ENCODE results near the gene KIF25.

Gene KIF25

GRCh38 chr6:168026925-168027324 lies 29.5 kb downstream of the KIF25 start:
- ChIA-PET POLR2A (no interaction called here), CTCF (no interaction called here)
- TF ChIP-seq CTCF (IDR thresholded peaks at IDR 0.05; ENCODE audit: control extremely low read depth, extremely low read depth, low read depth, missing control alignments), result no peak
- no peak for DNase-seq (ENCODE audit: extremely low spot score)

GRCh38 chr6:168027521-168027920 lies 30.1 kb downstream of the KIF25 start:
- DNase-seq (ENCODE audit: extremely low spot score), result no peak
- no peak for TF ChIP-seq CTCF (IDR thresholded peaks at IDR 0.05; ENCODE audit: control extremely low read depth, extremely low read depth, low read depth, missing control alignments)
- ChIA-PET CTCF (no interaction called here), POLR2A (no interaction called here)

GRCh38 chr6:168028181-168028580 lies 30.7 kb downstream of the KIF25 start:
- no peak for DNase-seq (ENCODE audit: extremely low spot score)
- CTCF ChIA-PET, result interaction anchor here (1.6 kb wide), 1 partner anchor 10 kb away, joined by 3 read pairs; no protein-coding TSS in a partner anchor
- POLR2A ChIA-PET, result no interaction called here
- TF ChIP-seq CTCF (IDR thresholded peaks at IDR 0.05; ENCODE audit: control extremely low read depth, extremely low read depth, low read depth, missing control alignments), result no peak

GRCh38 chr6:168029459-168030217 lies 32.2 kb downstream of the KIF25 start:
- CTCF ChIA-PET, result interaction anchor here (1.6 kb wide), 1 partner anchor 8 kb away, joined by 3 read pairs; no protein-coding TSS in a partner anchor
- no peak for TF ChIP-seq CTCF (IDR thresholded peaks at IDR 0.05; ENCODE audit: control extremely low read depth, extremely low read depth, low read depth, missing control alignments)
- no peak for DNase-seq (ENCODE audit: extremely low spot score)
- POLR2A ChIA-PET, result no interaction called here

DNA sequence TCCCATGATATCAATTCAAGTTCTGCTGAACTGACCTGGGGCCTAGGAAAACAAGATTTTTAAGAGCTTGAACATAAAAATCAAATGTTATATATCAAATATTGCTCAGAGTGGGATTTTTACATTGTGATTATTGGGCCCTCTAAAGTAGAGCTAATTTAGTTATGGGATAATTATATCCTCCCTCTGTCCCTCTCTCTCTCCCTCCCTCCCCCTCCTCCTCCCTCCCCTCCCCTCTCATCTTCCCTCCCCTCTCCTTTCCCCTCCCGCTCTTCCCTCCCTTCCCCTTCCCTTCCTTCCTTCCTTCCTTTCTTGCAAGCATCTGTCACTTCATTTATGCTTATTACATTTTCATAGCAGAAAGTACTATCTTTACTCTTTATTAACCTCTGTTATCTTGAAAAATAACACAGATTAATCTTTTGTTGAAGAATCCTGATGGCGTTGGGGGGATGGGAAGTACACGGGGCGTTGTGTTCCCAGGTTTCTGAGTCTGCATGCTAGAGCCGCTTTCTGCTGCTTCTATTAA lies 32.8 kb downstream of the KIF25 start:
- ChIA-PET CTCF (no interaction called here), POLR2A (no interaction called here)
- DNase-seq (ENCODE audit: extremely low spot score), result no peak
- TF ChIP-seq CTCF (IDR thresholded peaks at IDR 0.05; ENCODE audit: control extremely low read depth, extremely low read depth, low read depth, missing control alignments), result no peak

DNA sequence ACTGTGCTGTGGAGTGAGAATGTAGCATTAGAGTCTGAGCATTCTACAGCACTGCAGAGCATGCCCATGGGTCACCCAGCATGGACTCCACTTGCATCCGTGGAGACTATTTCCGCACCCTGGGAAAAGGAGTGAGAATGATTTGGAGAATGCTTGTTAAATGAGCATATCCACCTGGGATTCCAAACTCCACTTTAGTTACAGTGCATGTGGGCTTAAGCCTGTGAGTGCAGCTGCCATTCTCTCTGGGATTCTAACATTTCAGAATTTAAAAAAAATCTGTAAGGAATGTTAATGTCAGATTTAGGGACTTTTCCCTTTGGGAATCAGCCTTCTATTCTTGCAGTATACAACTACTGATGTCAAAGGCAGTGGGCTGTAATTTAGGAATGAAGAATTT lies 33.4 kb downstream of the KIF25 start:
- no peak for DNase-seq (ENCODE audit: extremely low spot score)
- POLR2A ChIA-PET, result no interaction called here
- no peak for TF ChIP-seq CTCF (IDR thresholded peaks at IDR 0.05; ENCODE audit: control extremely low read depth, extremely low read depth, low read depth, missing control alignments)
- CTCF ChIA-PET, result interaction anchor here (0.9 kb wide), 1 partner anchor 10 kb away, joined by 4 read pairs; no protein-coding TSS in a partner anchor

Measured in GM10248 (cell line).